Peyer's patch (tissue), 4 donors: ENCODE measurements around the gene DDX3X. TPM values are rescaled to one million over a fixed set of nuclear protein-coding genes. Genes with fewer than 3 reads are reported as not detected.

Source experiments
- DNase-seq, 3 donors: peaks; one replicate each; pipeline ENCODE4 v3.0.0-alpha.2; 2017 to 2019
- H3K27ac ChIP-seq, 4 donors: fragments of 200-600 bp; sonication (generic); one replicate each; pipeline ENCODE4 v1.5.1; 2016 to 2019
- H3K27me3 ChIP-seq, 2 donors: fragments of 200-600 bp; sonication (generic); one replicate each; pipeline ENCODE4 v1.5.1; 2019
- H3K36me3 ChIP-seq, 3 donors: fragments of 200-600 bp; sonication (generic); one replicate each; pipeline ENCODE4 v1.5.1; 2016 to 2019
- H3K4me1 ChIP-seq, 4 donors: fragments of 200-600 bp; sonication (generic); one replicate each; pipeline ENCODE4 v1.5.1; 2016 to 2019
- H3K4me3 ChIP-seq, 4 donors: fragments of 200-600 bp; sonication (generic); 1 replicate in 3 of 4; 2 replicates in 1 of 4; pipeline ENCODE4 v1.5.1; 2016 to 2019; ENCODE audit warnings: mild to moderate bottlenecking in 1 of 4
- H3K9me3 ChIP-seq, 4 donors: fragments of 200-600 bp; sonication (generic); one replicate each; pipeline ENCODE4 v1.5.1; 2016 to 2019; ENCODE audit warnings: mild to moderate bottlenecking in 1 of 4
- POLR2A ChIP-seq, 2 donors: fragments of 450-650 bp; IDR thresholded peaks; one replicate each; pipeline ENCODE4 v1.5.1; 2017; ENCODE audit warnings: antibody characterized with exemption in 2 of 2, mild to moderate bottlenecking in 2 of 2, moderate library complexity in 2 of 2
- total RNA-seq, 4 donors: library from RNA; depleted of rRNA; stranded (reverse); fragments of >200 nt; gene quantifications; one replicate each; pipeline ENCODE4 v1.1.0, GENCODE V29; 2016
- TF ChIP-seq, protein P1 (sequence below), 6 experiments: fragments of 450-650 bp in 4 of 6; fragments of 200-600 bp in 2 of 6; sonication (generic) in 1 of 6; IDR thresholded peaks; one replicate each; pipeline ENCODE4 v1.5.1; 2017 to 2019; ENCODE audit warnings: antibody characterized with exemption in 6 of 6, mild to moderate bottlenecking in 3 of 6, moderate library complexity in 1 of 6

DDX3X gene
- total RNA-seq, 4 donors from 2014 or later = 152 to 215 (median 179) TPM

DNA sequence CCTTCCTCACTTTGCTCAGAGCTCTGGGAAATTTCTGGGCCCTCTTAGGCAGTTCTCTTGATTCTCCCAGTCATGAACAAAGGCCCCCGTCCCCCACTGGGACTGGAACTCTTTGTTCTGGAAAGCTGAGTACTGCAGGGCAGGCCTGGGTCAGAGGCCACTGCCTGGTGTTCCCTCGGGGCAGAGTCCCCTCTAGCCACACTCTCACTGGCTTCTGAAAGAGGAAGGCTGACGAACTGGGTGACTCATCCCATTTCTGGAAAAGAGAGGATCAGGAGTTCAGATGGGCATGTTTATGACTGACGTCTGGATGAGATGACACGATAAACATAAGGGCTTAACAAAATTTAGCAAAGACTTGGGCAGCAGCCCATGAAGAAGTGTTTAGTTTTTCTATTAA, 47.7 kb downstream of the DDX3X start:
- no peaks in the 10 kb centered on the region for H3K27me3 ChIP-seq

DNA sequence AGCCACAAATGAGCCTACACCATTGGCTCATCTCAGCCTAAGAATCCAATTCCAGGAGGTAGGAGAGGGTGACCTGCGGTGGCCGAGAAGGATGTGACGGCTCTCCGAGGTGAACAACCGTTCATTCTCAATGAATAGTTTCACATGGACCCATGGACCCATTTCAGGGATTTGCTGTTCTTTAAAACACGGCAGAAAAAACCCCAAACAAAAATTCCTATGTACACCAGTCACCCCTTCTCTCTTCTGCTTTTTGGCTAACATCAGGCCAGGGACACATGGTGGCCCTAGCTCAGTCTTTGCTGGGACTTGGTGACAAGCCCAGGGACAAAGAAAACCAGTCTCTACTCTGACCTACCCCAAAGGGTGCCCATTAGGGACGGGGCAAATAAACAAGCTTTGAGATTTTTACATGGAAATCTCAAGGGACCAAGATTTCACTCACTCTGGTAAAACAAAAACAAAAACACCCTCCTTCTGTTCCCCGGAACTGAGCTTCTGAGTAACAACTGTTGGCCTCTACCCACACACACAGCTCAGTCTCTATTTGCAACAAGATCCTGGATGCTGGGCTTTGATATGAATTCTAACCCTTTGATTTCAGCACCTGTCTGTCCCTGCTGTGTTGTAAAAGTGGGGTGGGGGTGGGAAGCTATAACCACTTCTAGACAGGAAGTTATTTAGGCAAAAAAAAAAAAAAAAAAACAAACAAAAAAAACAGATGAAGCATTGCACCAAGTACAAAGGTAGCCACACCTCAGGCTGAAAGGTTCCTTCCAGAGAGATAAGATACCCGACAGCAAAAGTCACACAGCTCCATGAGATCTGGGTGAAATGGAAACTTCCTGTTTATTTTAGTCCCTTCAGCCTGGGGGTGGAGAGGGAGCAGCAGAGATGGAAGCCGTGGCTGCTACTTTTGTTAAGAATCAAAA, 49.0 kb downstream of the DDX3X start:
- H3K36me3 ChIP-seq = no peaks in the 10 kb centered on the region
- no peak overlapping the region for H3K4me3 ChIP-seq
- TF ChIP-seq POLR2A (IDR thresholded peaks at IDR 0.05) = no peak
- TF ChIP-seq, protein P1, sequence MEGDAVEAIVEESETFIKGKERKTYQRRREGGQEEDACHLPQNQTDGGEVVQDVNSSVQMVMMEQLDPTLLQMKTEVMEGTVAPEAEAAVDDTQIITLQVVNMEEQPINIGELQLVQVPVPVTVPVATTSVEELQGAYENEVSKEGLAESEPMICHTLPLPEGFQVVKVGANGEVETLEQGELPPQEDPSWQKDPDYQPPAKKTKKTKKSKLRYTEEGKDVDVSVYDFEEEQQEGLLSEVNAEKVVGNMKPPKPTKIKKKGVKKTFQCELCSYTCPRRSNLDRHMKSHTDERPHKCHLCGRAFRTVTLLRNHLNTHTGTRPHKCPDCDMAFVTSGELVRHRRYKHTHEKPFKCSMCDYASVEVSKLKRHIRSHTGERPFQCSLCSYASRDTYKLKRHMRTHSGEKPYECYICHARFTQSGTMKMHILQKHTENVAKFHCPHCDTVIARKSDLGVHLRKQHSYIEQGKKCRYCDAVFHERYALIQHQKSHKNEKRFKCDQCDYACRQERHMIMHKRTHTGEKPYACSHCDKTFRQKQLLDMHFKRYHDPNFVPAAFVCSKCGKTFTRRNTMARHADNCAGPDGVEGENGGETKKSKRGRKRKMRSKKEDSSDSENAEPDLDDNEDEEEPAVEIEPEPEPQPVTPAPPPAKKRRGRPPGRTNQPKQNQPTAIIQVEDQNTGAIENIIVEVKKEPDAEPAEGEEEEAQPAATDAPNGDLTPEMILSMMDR (IDR thresholded peaks at IDR 0.05) = no peak
- H3K27ac ChIP-seq = peak overlapping the region; percentile 32 to 87 (median 77)
- H3K9me3 ChIP-seq = no peaks in the 10 kb centered on the region
- DNase-seq = peak in 2 of 3 donors; percentile 51 to 57
- no peaks in the 10 kb centered on the region for H3K27me3 ChIP-seq
- H3K4me1 ChIP-seq = peaks cover 0 to 9% (median 0%) of the 10 kb centered on the region in 4 donors

More for the DNA sequence above, 47.7 kb downstream of the DDX3X start:
- H3K27ac ChIP-seq = peak overlapping the region in 3 of 4 donors; percentile 49 to 87 (median 54)
- no peaks in the 10 kb centered on the region for H3K9me3 ChIP-seq
- TF ChIP-seq, protein P1 (IDR thresholded peaks at IDR 0.05) = no peak
- no peak for TF ChIP-seq POLR2A (IDR thresholded peaks at IDR 0.05)
- H3K4me3 ChIP-seq = no peak overlapping the region
- H3K36me3 ChIP-seq = no peaks in the 10 kb centered on the region
- peaks cover 0 to 9% (median 0%) of the 10 kb centered on the region in 4 donors for H3K4me1 ChIP-seq
- peak in 2 of 3 donors; percentile 77 to 85 for DNase-seq

DNA sequence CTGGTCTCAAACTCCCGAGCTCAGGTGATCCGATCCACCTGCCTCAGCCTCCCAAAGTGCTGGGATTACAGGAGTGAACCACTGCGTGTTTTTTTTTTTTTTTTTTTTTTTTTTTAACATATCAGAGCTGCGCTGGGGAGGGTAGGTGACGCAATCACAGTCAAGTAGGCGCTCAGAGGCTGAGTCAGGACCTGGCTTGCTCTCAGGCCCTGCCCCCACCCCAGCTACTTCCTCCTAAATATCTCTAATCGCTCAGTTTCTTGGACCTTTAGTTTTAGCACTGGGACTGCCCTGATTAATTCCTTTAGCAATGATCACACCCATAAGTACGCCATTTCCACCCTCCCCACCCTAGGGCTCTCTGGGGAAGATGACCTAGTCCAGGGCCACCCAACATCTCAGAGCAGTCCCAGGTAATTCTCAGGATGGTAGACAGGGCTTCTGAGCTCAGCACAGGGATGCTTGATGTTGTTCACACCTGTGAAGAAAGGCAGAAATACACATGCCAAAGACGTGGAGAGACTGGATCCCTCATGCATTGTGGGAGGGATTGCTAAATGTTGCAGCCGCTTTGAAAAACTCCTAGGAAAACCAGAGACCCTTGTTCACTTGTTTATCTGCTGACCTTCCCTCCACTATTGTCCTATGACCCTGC, 50.2 kb downstream of the DDX3X start:
- H3K36me3 ChIP-seq = no peaks in the 10 kb centered on the region
- H3K4me1 ChIP-seq = peaks cover 0 to 9% (median 0%) of the 10 kb centered on the region in 4 donors
- H3K27me3 ChIP-seq = no peaks in the 10 kb centered on the region
- no peak overlapping the region for H3K4me3 ChIP-seq
- no peaks in the 10 kb centered on the region for H3K9me3 ChIP-seq
- TF ChIP-seq, protein P1 (IDR thresholded peaks at IDR 0.05) = peak in 1 of 6 experiments; percentile 16
- peak in 1 of 2 donors; percentile 10 for TF ChIP-seq POLR2A (IDR thresholded peaks at IDR 0.05)
- peak; percentile 61 to 90 (median 75) for DNase-seq
- peak overlapping the region in 3 of 4 donors; percentile 71 to 87 (median 82) for H3K27ac ChIP-seq

DNA sequence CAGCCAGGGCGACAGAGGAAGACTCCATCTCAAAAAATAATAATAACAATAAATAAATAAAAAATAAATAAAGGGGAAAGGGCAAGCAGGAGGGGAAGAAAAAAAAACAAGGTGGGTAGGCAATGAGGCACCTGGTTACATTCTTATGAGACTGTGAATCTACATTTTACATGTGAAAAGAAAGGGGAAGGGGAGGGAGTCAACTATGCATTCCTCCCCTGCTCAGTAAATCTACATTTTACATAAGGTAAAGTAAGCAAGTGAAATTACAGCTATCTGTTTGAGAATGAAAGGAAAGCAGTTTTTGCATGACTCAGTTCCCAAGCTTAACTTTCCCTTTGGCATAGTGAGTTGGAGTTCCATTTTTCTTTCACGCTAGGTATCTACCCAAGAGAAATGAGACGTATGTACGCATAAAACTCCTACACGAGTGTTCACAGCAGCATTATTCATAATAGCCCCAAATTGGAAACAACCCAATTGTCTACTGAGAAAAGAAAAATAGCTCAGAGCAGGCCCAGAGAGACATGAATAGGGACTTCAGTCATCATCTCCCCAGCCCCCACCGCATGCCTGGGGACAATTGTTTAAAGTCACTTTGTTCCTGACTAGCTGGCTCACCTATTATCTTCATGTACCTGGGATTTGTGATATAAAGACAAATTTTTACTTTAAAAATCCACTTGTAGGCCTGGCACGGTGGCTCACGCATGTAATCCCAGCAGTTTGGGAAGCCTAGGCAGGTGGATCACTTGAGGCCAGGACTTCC, 52.4 kb downstream of the DDX3X start:
- Histone ChIP-seq H3K4me3 (no peak overlapping the region), H3K9me3 (no peaks in the 10 kb centered on the region), H3K36me3 (no peaks in the 10 kb centered on the region), H3K27me3 (no peaks in the 10 kb centered on the region), H3K4me1 (peaks cover 0 to 9% (median 0%) of the 10 kb centered on the region in 4 donors), H3K27ac (peak overlapping the region in 1 of 4 donors; percentile 29)
- TF ChIP-seq, protein P1 (IDR thresholded peaks at IDR 0.05) = no peak
- TF ChIP-seq POLR2A (IDR thresholded peaks at IDR 0.05) = no peak
- DNase-seq = no peak

DNA sequence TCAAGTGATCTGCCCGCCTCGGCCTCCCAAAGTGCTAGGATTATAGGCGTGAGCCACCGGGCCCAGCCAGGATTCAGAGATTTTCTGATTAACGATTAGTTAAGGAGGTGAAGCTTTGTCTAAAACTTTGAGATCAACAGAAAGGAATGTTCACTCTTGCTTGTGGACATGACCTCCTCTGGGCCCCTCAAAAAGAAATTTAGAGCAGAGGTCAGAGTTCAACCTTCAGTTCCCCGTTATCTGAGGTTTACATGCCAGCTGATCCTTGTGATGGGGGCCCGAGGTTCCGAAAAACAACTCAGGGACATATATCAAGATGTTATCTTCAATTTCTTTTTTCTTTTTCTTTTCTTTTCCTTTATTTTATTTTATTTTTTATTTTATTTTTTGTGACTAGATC, 54.6 kb downstream of the DDX3X start:
- Histone ChIP-seq H3K36me3 (no peaks in the 10 kb centered on the region), H3K27ac (peak overlapping the region in 1 of 4 donors; percentile 69), H3K4me1 (no peaks in the 10 kb centered on the region), H3K27me3 (no peaks in the 10 kb centered on the region), H3K4me3 (peak overlapping the region in 1 of 4 donors; percentile 17), H3K9me3 (no peaks in the 10 kb centered on the region)
- DNase-seq = no peak
- TF ChIP-seq POLR2A (IDR thresholded peaks at IDR 0.05) = no peak
- TF ChIP-seq, protein P1 (IDR thresholded peaks at IDR 0.05) = no peak
